KG1 (cell line): ENCODE results near the gene CLPTM1L.

Experiments used
- DNase-seq: peaks from one replicate; lab custom pipeline; 2025; lab: John Stamatoyannopoulos, UW

CLPTM1L gene, protein sequence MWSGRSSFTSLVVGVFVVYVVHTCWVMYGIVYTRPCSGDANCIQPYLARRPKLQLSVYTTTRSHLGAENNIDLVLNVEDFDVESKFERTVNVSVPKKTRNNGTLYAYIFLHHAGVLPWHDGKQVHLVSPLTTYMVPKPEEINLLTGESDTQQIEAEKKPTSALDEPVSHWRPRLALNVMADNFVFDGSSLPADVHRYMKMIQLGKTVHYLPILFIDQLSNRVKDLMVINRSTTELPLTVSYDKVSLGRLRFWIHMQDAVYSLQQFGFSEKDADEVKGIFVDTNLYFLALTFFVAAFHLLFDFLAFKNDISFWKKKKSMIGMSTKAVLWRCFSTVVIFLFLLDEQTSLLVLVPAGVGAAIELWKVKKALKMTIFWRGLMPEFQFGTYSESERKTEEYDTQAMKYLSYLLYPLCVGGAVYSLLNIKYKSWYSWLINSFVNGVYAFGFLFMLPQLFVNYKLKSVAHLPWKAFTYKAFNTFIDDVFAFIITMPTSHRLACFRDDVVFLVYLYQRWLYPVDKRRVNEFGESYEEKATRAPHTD

DNA sequence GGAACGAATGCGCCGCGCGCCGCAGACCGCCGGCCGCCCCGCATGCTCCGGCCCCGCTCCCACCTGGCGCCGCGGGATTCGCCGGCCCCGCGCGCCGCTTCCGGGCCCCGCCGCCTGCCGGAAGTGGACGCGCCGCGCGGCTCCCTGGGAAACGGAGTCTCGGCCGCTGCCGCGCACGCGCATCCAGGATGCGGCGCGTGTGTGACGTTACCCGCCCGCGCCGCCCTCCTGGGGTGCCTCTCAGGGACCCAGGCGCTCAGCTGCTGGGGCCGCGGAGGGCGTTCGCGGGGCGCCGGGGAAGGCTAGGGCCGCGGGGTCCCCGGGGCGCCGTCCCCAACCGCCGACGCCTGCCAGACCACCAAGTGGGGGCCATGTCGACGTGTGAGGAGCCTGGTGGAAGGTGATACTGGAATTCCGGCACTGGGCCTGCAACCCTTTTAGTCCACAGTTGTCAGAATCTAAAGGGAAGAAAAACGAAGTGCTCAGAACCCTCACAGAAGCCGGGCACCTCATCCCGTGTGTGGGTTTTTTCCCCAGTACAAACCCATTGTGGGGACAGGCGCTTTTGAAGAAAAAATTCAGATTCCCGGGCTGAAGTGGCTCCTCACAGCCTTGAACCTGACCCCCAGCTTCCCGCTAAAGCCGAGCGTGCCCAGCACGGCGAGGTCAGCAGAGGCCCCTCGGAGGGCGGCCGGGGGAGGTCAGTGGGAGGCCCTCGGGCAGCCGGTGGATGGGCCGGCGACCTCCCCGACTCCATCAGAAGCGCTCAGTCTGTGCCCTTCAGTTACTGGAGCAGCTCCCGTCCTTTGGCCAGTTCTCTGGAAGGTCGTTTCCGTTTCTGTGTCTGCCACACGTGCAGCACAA lies at the start of gene CLPTM1L:
Gene CLPTM1L (minus strand): TSS at position 125 of the 864 bp plus-strand sequence. CDS start 258 bp downstream, outside the sequence.
- peak; percentile 78 for DNase-seq

DNA sequence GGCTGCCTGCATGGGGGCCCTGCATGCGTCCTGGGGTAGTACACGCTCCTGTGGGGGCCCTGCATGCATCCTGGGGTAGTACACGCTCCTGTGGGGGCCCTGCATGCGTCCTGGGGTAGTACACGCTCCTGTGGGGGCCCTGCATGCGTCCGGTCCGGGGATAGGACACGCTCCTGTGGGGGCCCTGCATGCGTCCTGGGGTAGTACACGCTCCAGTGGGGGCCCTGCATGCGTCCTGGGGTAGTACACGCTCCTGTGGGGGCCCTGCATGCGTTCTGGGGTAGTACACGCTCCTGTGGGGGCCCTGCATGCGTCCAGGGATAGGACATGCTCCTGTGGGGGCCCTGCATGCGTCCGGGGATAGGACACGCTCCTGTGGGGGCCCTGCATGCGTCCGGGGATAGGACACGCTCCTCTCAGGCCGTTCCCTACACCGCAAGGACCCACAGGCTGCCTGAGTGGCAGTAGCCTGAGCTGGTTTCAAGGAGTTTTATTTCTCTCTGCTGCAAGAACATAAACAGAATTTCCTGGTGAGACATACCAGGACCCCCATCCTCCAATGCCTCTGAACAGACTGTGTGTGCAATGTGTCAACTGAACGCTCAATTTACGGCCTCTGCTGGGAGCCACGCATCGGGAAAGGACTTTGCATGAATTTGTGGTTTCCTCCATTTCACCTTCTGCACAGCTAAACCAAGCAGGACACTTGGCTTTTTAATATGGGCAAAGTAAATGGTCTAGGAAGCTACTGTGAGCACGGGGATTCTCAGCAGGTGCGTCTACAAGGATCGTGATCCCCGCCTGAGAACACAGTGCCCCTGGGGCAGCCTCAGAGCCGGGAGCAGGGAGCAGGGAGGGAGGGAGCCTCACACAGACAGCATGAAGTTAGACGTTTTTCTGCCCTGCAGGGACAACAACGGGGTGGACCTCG lies 48.9 kb upstream of the CLPTM1L start:
- no peak for DNase-seq

DNA sequence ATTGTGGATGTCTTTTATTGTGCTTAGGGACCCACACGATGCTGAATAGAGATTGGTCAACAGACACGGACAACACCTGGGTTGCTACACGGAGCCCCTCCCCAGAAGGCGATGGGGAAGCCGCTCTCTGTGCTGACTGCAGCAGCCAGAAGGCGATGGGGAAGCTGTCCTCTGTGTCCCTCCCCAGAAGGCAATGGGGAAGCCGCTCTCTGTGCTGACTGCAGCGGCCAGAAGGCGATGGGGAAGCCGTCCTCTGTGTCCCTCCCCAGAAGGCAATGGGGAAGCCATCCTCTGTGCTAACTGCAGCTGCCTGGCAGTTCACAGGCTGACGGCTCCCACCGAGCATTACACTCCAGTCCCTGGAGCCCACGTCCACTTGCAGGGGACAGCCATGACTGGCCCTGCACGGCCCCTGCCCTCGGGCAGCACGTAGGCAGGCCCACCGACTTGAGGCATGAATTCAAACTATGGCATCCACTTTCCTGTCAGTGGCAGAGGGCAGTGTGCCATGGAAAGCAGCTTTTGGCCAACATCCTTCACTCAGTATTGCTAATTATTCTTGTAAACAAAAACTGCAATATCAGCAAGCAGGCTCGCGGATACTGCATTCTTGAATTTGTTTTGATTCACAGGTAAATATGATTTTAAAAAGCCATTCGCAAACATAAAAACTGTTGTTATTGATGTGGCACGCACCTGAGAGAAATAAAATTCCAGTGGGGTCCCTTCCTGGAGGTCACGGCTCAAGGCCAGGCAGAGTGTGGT lies 48.1 kb upstream of the CLPTM1L start:
- DNase-seq = no peak

DNA sequence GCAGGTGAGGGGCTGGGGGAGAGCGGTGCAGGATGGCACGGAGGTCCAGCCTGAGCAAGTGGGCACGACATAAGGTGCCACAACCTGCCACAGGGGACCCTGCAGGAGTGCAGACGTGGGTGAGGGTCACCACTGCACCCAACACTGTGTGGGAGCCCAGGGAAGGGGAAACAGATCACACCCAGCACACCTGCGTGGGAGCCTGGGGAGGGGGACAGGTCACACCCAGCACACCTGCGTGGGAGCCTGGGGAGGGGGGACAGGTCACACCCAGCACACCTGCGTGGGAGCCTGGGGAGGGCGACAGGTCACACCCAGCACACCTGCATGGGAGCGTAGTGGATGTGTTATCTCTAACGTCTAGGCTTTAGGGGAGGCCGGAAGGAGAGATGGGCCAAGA lies 47.4 kb upstream of the CLPTM1L start:
- DNase-seq = no peak

DNA sequence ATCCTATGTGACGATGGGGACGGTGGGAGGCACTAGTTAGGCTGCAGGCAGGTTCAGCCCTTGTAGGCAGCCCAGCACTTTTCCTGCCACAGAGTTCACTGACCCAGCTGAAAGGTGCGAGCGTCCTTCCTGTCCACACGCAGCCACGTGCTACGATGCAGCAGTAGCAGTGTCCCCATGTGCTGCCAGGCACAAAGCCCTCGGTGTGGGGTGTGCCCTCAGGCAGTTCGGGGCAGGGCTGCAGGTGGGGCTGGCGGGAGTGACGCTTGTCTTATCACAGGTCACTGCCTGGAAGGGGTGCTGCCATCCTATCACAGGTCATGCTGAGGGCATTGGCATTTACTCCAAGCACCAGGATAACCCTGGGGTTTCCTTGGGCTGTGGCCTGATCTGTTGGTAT lies 46.8 kb upstream of the CLPTM1L start:
- DNase-seq = no peak

DNA sequence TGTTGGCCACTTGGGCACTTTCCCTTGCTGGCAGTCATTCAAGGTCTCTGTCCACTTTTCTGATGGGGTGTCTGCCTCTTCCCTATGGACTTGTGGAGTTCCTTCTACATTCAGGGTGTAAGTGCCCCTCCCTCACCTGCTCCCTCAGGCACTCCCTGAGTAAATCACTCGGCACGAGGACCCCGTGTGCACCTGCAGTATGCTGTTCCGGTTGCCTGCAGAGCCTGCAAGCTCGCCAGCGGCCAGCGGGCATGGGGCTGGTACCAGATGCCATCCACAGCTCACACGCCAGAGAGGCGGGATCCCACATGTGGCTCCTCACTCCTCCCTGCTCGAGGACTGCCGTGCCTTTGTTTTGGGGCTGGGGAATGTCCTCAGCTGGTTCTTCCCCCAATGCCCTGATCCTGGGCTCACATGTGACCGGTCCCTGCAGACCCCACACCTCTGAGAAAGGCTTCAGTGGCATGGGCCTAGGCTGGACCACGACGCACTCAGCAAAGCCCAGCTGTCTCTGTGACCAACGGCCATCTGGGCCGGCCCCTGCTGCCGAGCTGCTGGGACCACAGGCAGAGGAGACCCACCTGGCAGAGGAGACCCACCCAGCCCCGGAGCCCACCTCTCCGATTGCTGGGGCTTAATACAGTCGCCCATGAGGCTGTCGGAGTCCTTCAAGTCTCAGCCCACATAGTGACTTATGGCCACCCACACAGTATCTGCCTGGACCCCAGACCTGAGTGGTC lies 46.1 kb upstream of the CLPTM1L start:
- DNase-seq = no peak

DNA sequence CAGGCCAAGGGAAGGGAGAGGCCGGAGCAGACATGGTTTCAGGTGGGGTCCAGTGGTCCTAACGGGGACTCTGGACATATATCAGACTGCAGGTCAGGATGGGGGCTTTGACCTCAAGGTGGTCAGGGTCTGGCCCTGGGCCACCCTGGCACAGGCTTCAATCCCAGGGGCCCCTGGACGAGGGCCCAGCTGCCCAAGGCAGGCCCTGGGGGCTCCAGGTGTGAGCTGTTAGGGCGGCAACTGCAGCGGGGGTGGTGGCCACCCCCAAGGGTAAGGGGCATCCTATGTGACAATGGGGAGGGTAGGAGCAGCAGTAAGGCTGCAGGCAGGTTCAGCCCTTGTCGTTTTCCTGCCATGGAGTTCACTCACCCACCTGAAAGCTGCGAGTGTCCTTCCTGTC lies 45.4 kb upstream of the CLPTM1L start:
- DNase-seq = no peak

DNA sequence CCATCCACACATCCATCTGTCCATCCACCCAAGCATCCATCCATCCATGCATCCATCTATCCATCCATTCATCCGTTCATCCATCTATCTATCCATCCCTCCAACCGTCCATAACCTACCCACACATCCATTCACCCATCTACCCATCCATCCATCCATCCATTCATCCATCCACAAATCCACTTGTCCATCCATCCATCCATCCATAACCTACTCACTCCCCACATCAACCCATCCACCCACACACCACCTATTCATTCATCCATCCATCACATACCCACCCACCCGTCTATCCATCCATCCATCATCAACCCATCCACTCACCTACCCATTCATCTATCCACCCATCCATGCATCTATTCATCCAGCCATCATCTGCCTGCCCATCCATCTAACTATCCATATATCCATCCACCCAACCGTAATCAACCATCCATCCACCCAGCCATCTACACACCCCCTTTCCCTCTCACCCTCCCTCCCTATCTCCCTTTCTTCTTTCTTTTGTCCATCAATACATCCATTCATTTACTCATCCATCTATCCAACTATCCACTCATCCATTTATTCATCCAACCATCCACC lies 43.6 kb upstream of the CLPTM1L start:
- no peak for DNase-seq

DNA sequence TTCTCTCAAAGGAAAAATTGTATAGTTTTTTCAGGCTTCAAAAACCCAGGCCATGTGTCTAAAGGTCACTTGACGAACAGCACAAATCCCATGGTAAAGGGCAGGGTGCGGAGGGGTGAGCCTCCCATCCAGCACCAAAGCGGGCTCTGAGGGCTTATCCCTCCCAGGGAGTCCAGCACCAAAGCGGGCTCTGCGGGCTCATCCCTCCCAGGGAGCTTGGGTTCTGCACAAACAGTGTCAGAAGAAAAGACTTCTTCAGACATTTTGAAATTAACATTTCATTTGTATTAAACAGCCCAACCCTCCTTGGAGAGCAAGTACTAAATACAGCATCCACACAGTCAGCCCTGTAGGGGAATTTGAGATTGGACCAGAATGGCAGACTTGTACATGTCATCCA lies 43.0 kb upstream of the CLPTM1L start:
- DNase-seq = no peak

DNA sequence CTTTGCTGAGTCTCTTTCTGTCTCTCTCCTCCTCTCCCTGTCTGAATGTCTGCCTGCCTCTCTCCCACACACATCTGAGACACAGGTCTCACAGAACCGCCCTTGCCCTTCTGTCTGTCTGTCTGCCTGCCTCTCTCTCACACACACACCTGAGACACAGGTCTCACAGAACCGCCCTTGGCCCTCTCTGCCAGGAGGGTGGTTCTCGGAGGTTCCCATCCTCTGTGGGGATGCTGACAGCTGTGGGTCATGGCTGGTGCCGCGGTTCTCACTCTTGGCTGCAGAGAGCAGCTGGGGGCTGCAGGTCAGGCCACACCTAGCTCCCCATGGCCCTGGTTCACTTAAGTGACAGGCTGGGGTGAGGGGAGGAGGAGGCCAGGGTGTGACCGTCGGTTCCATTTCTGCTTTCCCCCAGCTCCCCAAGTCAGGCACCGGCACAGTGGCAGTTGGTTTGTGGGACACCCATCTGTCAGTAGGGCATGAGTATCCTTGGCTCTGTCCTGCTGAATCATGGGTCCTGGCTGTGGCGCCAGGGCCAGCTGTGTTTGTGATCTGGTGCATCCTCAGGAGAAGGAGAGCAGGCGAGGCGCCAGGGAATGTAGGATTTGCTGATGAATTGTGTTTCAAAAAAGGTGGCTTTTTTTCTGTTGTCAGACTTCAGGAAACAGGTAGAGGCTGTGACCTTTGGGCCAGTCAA lies 42.3 kb upstream of the CLPTM1L start:
- no peak for DNase-seq

DNA sequence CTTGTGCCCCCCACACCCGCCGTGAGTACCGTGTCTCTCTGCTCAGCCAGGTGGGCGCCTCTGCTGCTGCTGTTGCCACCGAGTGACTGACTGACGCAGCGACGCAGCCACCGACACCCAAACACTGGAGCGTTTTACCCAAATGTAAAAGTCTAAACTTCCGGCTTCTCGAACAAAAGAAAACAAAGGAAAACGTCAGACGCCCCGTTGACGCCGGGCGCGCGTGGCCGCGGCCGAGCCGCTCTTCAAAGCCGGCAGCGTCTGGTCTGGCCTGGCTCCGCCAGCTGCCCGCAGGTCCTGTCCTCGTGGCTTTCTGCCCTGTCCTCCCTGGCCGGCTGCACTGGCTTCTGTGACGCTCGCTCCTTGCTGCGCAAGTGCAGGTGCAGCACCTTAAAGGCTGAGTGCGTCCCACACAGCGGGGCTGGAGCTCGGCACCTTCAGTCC lies 41.4 kb upstream of the CLPTM1L start:
- peak; percentile 21 for DNase-seq

DNA sequence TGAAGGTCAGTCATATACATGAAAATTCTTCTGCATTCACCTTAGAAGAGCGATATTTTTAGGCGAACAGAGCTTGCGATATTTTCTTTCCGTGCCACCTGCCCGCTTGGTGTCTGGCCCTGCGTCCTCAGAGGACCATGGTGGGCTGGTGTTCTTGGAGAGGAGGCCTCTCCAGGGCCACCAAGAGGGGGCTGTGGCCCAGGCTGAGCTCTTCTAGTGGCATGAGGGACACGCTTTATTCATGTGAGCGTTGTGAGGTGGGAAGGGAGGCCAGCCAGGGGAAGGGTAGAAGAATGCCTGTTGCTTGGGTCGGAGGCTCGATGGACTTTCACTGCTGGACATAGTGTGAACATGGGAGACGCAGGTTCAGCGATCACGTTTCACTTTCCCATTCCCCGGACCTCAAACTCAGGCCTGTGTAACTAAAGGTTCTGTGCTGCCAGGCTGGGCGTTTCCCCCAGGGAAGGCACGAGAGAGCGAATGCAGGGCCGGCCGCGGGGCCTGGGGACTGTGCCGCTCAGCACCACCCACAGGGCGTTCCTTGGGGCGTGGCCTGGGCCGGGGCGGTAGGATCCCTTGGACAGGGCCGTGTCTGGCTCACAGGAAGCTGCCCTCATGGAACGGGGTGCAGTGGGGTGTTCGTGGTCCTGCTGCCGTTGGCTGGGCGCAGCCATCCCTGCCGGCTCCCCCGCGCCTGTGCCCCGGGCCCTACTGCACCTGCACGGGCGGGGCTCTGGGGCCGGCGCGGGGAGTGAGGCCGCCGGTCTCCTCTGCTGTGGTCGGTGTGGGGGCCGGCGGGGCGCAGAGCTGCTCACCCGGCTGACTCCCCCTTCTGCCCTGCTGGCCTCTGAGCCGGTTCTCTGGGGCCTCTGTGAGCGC lies 40.7 kb upstream of the CLPTM1L start:
- DNase-seq = no peak

DNA sequence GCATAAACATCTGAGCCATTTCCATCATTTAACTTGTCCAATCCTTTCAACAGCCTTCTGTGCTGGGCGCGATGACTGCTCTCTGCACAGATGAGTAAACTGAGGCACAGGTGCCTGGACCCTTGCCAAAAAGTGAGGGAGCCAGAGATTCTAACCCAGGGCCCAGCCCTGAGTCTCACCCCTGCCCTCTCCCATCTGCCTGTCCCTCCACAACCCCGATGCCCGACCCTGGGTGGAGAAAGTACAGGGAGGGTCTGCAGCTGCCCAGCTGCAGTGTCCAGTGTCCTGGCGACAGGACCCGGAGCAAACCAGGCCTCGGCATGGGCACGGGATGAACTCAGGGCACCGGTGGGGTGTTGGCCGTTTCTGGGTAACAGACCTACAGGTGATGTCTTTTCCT lies 39.6 kb upstream of the CLPTM1L start:
- no peak for DNase-seq

DNA sequence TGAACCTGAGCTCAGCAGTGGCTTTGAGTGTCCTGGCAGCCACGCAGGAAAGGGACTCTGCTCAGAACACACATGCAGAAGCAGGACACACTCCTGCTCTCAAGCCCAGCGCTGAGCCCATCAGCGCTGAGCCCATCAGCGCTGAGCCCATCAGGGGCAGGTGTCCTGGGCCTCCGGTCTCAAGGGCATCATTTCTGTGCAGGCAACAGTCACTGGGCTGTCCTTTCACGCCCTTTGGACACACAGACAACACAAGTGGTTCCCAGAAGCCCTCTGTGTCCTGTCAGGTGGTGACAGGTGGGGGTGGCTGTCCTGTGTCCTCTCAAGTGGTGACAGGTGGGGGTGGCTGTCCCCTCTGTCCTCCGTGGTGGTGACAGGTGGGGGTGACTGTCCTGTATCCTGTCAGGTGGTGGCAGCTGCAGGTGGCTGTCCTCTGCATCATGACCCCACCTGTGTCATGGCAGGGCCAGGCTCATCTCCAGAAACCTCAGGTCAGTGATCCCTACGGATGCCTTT lies 39.0 kb upstream of the CLPTM1L start:
- DNase-seq = no peak

DNA sequence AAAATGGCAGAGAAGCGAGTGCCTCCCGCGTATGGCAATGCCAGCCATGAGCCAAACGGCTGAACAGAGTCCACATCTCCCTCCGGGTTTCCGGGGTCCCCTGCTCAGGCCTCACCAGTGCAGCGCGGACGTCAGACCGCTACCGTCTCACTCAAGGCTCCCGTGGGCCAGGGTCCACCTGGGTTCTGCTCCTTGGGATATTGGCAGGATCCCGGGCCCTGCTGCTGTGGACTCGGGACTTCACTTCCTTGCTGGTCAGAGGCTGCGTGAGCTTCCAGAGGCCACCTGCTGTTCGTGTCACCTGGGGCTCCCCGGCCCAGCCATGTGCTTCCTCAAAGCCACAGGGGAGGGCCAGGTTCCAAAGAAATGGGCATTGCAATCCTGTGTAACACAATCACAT lies 38.4 kb upstream of the CLPTM1L start:
- no peak for DNase-seq

DNA sequence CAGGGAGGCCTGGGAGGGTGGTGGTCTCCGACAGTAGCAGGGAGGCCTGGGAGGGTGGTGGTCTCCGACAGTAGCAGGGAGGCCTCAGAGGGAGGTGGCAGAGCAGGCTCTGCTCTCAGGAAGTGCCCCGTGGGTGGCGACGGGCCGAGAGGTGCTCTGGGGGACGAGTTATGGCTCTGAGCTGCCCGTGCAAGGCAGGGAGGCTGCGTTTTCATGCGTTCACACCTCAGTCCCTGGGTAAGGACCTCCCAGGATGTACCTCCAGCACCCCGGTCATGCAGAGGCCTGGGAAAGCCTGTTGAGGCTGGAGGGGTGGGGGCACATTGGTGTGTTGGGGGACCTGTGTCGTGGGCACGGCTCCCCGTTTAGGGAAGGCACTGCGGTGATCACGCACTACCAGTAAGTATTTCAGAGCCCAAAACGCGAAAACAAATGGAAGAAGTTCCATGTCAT lies 37.4 kb upstream of the CLPTM1L start:
- no peak for DNase-seq

DNA sequence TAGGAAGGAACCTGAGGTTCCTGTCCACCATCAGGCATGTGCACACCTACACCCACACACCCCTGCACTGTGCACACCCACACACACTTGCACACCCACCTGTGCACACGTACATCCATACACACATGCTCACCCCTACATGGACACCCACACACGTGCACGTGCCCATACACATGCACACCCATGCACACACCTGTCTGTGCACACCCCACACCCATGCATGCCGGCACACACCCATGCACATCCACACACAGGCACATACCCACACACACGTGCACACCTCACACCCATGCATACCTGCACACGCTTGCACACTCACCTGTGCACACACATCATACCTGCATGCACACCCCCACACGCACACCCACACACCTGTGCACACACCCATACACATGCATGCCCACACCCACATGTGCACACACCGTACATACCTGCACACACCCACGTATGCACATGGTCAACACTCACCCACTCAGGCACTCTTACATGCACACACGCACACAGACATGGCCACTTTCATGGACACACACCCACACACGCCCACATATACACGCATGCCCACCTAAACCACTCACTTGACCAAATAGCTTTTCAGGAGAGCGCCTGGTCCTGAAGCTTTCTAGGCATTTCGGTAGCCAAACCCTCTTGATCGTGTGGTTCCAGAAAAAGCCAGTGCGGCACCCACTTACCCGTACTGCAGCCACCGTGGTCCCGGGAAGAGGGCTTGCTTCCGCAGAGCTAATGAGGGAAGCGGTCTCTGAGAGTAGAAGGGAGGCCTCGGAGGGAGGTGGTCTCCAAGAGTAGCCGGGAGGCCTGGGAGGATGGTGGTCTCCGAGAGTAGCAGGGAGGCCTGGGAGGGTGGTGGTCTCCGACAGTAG lies 36.7 kb upstream of the CLPTM1L start:
- DNase-seq = no peak
